Measurements from ENCODE around the gene LHX6. TPM values are rescaled to one million over a fixed set of nuclear protein-coding genes. Genes with fewer than 3 reads are reported as not detected.

Gene LHX6
- total and polyA plus RNA-seq, 2 of the 4 experiments (the other 2 are of a cell fraction) = under 0.01 to 0.05 TPM

- Histone ChIP-seq H2BK15ac (ENCODE audit: low read depth, low read length) (no peak overlapping the region), H3K18ac (ENCODE audit: low read depth, low read length) (no peak overlapping the region), H4K20me1 (ENCODE audit: insufficient read depth, low read length) (no peaks in the 10 kb centered on the region), H3K4ac (ENCODE audit: low read depth, low read length) (no peak overlapping the region), H2BK120ac (ENCODE audit: low read depth, low read length) (no peak overlapping the region), H3K23ac (ENCODE audit: low read depth, low read length) (no peak overlapping the region), H3K9ac (ENCODE audit: low read depth, low read length) (no peak overlapping the region), H3K14ac (replicated peaks; ENCODE audit: low read depth, low read length) (no peak overlapping the region), H3K4me3 (ENCODE audit: insufficient read depth, low read depth, low read length) (no peak overlapping the region), H3K4me2 (ENCODE audit: low read depth, low read length) (no peak overlapping the region), H2AK5ac (ENCODE audit: low read depth, low read length) (no peak overlapping the region), H3K9me3 (ENCODE audit: control insufficient read depth, insufficient read depth, low read length) (no peaks in the 10 kb centered on the region), H2BK5ac (ENCODE audit: low read depth, low read length, poor library complexity, severe bottlenecking) (no peak overlapping the region), H3K56ac (ENCODE audit: extremely low read depth, insufficient read depth, low read length) (no peak overlapping the region), H3K36me3 (ENCODE audit: control insufficient read depth, insufficient read depth, low read length) (peaks cover 24% of the 10 kb centered on the region), H2AFZ (replicated peaks; ENCODE audit: low read length, poor library complexity) (no peak overlapping the region), H3K4me1 (ENCODE audit: control insufficient read depth, insufficient read depth, low read length) (no peaks in the 10 kb centered on the region), H3K27ac (ENCODE audit: insufficient read depth, low read length) (no peak overlapping the region), H2AK9ac (replicated peaks; ENCODE audit: low read depth, low read length, poor library complexity) (no peak overlapping the region), H2BK20ac (ENCODE audit: low read depth, low read length) (no peak overlapping the region), H4K8ac (ENCODE audit: low read depth in 2 of 2, low read length in 2 of 2) (no peak overlapping the region), H3K79me1 (ENCODE audit: low read depth in 1 of 2, low read length in 2 of 2) (no peaks in the 10 kb centered on the region; a peak in 1 of 4 replicates), H4K5ac (ENCODE audit: low read depth, low read length) (no peak overlapping the region), H3K9me1 (ENCODE audit: insufficient read depth, low read length) (no peaks in the 10 kb centered on the region), H4K91ac (ENCODE audit: insufficient read depth, low read depth, low read length) (no peak overlapping the region), H3K27me3 (ENCODE audit: control insufficient read depth, insufficient read depth, low read length) (no peaks in the 10 kb centered on the region)
- WGBS, 2 experiments (ENCODE audit: extremely low coverage in 2 of 2, insufficient read length in 1 of 2) = 50% methylated on average over 1 of the region's 5 CpGs; no CpG with 5 or more reads in 1 of the 2 experiments
- ChIA-PET POLR2A (ENCODE audit: unreplicated experiment) (no interaction called here), CTCF (no interaction called here)
- no TSS peak for BruUV-seq (replicated peaks)
- in situ Hi-C loops (cut with MboI; ENCODE audit: low sequenced_read_pairs) (no loop called here), intact Hi-C loops (cut with micrococcal nuclease) (loop anchor here (5.0 kb wide), 1 partner anchor 53 kb away; no protein-coding TSS in a partner anchor), dilution Hi-C loops (cut with HindIII; ENCODE audit: low sequenced_read_pairs, unreplicated experiment) (no loop called here)
- TF ChIP-seq CHD1 (IDR thresholded peaks at IDR 0.05; ENCODE audit: low read depth, low read length) (no peak), RCOR1 (IDR thresholded peaks at IDR 0.05; ENCODE audit: insufficient replicate concordance, low read length) (no peak), ELK1 (IDR thresholded peaks at IDR 0.05; ENCODE audit: borderline replicate concordance, low read depth, low read length) (no peak), FOS (IDR thresholded peaks at IDR 0.05; ENCODE audit: low read depth, low read length) (no peak), SMC3 (IDR thresholded peaks at IDR 0.05; ENCODE audit: low read depth, low read length) (no peak), NFE2L2 (IDR thresholded peaks at IDR 0.05; ENCODE audit: low read depth, low read length) (no peak), CTCF (conservative IDR thresholded peaks at IDR 0.05; ENCODE audit: low read depth, low read length) (no peak), MAZ (IDR thresholded peaks at IDR 0.05; ENCODE audit: borderline replicate concordance, low read depth, low read length) (no peak), MAFK (IDR thresholded peaks at IDR 0.05; ENCODE audit: low read depth, low read length) (no peak), CEBPB (IDR thresholded peaks at IDR 0.05; ENCODE audit: low read depth, low read length) (no peak), USF2 (IDR thresholded peaks at IDR 0.05; ENCODE audit: low read depth, low read length) (no peak), MXI1 (IDR thresholded peaks at IDR 0.05; ENCODE audit: borderline replicate concordance, low read depth, low read length) (no peak), POLR2A (IDR thresholded peaks at IDR 0.05; ENCODE audit: low read depth, low read length) (no peak), RAD21 (IDR thresholded peaks at IDR 0.05; ENCODE audit: low read length) (no peak), BHLHE40 (IDR thresholded peaks at IDR 0.05; ENCODE audit: low read depth, low read length) (no peak), RFX5 (IDR thresholded peaks at IDR 0.05; ENCODE audit: low read depth, low read length) (no peak)
- no peak for DNase-seq
- ATAC-seq (ENCODE audit: low read depth) = no peak
These were observed 11.0 kb upstream of the LHX6 start for GRCh38 chr9:122239722-122240121.
